NCI-H82 treated with DMSO at 0.1 percent for 48 hours (cell line): ENCODE results near the gene MOXD1.

Source experiments
- DNase-seq: peaks from one replicate; lab custom pipeline; 2025; ENCODE audit not compliant: unreplicated experiment; lab: John Stamatoyannopoulos, UW

Gene MOXD1

DNA sequence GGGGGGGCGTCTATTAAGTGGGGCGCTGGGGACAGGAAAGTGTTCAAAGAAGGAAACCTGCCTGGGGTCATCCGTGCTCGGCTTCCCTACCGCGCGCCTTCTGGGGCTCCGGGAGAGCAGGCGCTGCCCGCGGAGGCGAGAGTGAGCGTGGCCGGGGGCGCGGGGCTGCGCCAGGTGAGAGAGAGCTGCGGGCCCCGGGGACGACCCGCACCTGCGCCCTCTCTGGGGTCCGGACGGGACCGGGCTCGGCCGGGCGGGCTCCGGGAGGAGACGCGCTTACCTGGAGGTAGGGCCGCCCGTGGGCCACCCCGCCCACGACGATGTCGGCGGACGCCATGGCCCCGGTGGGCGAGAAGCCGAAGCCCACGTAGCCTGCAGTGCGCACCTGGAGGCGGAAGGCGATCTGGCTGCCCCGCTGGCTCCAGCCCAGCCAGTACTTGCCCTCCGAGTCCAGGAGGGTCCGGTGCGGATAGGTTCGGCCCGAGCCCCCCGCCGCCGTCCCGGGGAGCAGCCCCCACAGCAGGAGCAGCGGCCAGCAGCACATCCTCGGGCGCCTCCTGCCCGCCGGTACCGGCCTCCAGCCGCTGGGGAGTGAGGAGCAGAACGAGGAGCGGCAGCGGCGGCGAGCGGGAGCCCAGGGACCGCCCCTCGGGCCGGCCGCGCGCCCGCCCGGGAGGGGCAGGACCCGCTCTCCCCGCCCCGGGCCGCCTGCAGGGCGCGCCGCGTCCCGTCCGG lies at the start of gene MOXD1:
Gene MOXD1, minus strand, starts transcription at position 593 of the 735 bp plus-strand sequence. Its CDS starts 49 bp downstream, at position 544.
- no peak for DNase-seq

GRCh38 chr6:132446855-132447241 lies 45.6 kb upstream of the MOXD1 start:
- DNase-seq, result no peak

DNA sequence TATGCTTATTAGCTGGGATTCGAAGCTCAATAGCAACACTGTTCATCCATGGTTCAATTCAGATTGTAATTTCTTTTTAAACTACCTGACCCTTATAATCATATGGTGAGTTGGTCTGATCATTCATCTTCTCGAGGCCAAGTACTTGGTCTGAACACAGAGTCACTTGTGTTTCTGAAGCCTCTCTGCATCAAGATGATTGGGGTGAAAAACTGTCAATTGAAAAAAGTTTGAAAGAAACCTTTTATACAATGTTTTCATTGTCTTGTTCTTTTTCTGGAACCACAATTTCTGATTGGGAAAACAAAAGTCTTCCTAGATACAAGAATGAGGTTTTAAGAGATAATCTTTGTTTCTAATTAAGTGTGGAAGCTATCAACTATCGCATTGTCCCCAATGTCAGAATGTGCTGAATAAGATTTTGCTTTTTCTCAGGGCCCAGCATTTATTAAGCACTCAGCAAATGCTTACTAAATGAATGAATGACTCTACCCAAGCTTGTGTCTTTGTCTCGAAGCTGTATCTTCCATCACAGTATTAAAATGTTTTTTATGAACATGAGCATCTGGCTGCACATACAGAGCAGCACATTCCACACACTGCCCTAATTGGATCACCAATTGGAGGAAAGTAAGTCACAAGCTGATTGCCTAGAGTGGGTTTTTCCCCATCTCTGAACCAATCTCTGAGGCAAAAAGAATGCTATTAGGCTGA lies 45.0 kb upstream of the MOXD1 start:
- DNase-seq, result peak; percentile 21

- no peak for DNase-seq
Measured at GRCh38 chr6:132445201-132445951, 44.1 kb upstream of the MOXD1 start.

DNA sequence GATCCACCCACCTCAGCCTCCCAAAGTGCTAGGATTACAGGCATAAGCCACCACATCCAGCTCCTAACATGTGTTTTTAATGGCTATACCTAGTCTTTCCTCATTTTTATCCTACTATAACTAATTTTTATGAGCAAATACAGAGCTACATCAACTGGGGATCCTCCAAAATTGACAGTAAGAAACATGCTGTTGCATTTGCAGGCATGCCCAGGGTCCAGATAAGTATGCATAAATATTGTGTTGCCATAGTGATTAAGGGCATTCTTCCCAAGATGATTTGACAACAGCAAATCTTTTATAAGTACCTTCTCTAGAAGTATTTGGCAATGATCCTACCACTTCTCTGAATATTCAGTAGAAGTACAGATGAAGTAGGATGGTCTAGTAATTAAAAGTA lies 41.9 kb upstream of the MOXD1 start:
- no peak for DNase-seq

DNA sequence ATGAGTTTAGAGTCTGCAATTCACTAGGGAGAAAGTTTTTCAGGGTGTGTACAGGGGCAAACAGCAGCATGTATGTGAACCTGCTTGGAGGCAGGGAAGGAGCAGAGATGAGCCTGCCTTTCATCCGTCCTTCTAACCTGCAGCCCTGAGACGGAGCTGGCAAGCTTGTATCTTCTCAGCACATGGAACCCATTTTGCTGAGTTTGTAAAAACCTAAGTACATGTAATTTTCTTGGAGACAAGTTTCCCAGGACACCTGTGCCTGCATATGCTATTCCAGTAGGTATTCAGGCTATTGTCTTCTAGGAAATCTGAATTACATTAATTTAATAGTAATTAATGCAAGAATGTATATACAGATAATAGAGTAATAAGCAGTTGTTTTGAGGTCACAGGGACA lies 28.8 kb upstream of the MOXD1 start:
- no peak for DNase-seq

GRCh38 chr6:132425176-132425575 lies 23.9 kb upstream of the MOXD1 start:
- DNase-seq, result no peak

DNA sequence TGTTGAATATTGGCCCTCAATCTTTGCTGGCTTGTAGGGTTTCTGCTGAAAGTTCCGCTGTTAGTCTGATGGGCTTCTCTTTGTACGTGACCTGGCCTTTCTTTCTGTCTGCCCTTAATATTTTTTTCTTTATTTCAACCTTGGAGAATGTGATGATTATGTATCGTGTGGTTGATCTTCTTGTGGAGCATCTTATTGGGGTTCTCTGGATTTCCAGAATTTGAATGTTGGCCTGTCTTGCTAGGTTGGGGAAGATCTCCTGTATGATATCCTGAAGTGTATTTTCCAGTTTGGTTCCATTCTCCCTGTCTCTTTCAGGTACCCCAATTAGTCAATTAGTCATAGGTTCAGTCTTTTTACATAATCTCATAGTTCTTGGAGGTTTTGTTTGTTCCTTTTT lies 22.6 kb upstream of the MOXD1 start:
- no peak for DNase-seq

- no peak for DNase-seq
Measured at GRCh38 chr6:132418235-132418965, 17.1 kb upstream of the MOXD1 start.

GRCh38 chr6:132414761-132415160 lies 13.5 kb upstream of the MOXD1 start:
- no peak for DNase-seq

DNA sequence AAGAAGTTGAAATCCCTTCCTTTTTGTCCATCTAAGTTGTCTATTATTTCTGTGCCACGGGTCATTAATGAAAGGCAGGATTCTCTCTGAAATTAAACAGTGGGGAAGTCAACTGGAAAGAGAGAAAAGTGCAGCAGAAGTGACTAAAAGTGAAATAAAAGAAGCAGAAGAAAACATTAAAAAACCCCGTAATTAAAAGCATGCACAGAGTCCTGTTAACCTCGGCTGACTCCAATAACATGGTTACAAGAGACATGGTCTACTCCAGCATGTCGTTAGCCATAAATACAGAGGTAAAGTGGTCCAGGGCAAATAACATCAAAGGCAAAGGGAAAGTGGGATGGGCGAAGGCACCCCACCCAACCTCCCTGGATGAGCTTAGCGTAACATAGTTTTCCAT lies 13.0 kb upstream of the MOXD1 start:
- DNase-seq, result no peak

DNA sequence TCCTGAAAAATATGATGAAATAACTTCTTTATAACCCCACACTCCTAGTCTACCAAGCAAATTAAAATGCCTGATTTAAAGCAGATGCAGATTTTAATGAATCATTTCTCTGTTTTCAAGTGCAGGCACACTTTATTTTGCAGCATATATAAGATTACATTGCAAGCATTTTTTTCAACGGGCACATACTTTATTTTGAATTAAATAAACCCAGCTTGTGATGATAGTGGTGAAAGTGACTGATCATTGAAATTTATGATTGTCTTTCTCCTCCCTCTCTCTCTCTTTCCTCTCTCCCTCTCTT lies 12.2 kb upstream of the MOXD1 start:
- no peak for DNase-seq

DNA sequence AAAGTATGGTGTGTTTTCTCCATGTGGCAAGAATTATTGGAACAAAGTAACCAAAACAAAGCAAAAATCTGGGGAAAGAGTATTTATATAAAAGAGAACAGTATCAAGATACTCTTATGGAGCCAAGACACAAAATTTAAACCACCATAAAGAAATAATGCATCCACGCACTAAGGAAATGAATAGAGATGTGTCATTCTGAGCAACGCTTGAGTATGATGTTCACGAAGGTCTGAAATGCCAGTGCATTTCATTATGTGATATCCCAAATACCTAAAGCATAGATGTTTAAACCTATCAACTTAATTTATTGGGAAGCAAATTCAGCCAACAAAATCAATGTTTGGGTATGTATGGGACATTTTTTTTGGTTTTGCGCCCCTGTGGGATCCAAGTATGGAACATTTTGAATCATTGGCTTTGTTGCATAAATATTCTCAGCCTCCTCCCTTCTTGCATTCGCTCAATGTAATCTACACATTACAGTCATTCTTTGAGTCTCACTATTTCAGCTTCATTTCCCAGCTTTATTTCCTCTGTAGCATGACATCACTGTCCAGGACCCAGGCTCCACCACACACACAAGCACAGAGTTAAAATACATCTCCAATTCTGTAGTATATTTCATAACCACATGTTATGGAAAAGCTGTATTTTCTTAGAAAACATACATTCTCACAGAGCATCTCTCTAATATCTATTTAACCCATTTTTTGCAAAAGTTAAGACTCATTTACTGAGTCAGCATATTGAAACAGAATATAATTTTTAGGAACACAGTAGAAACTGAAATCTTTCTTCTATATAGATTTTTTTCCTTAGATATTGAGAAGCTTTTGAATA lies 11.6 kb upstream of the MOXD1 start:
- no peak for DNase-seq

DNA sequence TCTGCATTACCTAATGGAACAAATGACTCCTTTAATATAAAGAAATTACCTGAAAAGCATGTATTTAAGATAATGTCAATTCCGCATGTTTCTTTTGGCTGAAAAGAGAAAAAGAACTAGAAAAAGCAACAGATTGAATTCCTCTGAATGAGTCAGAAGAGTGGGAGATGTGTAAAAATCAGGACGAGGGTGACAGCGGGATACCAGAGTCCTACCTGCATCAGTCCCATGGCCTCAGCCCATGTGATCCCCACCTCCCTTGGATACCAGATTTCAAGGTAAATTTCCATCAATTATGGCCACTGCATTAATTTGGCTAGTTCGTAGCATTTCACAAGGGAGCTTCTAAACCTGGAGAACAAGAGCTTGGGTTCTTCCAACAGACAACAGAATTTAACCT lies 10.0 kb upstream of the MOXD1 start:
- no peak for DNase-seq

DNA sequence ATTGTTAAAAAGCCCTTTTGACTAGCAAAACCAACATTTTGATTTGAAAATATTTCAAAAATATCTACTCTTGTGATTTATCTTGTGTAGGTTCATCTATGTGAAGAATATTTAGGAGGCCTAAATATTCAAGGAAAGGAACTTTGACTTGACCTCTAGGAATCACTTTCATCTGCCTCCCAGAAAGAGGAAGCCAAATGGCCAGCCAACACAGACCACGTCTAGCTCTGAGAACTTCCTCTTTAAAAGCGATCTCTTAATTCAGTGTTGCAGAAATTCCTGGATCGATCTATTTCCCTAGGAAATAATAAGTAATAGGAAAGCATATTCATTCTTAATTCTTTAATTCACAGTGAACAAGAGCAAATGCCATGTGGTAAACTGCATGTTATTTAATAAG lies 9.6 kb upstream of the MOXD1 start:
- DNase-seq, result no peak

DNA sequence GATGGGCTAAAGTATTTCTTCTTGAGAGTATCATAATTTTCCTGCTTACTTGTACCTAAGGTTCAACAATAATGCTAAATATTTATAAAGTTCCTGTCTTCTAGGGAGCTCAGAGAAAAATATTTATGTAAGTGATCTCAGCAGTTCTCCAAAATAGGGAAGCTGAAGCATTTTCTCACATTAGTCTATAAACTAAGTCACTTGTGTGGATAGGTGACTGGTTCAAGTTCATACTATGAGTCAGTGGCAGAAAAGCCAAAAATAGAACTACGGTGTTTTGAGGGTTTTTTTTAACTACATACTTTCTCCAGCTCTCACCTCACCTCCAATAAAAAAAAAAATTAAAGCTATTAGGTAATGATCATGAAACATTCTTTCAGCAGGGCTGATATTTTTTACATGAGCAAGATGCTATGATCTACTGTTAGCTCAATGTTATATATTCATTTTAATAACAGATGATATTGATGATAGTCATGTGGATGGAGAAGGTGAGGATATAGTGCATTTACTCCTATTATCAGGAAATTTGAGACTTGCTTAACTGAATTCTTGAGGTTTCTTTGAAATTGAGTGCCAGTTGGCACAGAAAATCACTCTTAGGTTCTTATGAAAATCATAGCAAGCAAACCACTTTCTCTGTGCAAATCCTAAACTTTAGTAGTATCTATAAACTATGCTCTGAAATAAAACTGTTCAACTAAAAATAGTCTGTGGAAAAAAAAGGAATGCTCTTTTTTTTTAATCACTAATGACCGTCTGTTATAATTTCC lies 4.1 kb upstream of the MOXD1 start:
- no peak for DNase-seq

DNA sequence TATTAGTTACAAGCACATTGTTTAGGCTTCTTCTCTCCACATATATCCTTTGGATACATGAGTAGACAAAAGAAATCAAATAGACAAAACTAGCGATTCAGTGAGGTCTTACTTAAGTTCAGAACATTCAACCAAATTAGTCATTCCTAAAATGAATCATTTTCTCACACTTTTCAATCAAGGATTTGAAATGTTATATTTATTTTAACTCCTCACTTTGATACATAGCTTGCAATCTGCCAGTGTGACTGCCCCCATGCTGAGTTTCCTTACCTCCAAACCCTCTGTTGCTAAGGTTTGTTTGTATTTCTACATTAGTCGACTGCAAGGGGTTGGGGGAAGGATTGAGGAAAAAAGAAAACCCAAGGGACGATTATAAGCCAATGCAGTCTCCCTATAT lies 3.5 kb upstream of the MOXD1 start:
- DNase-seq, result no peak

GRCh38 chr6:132404330-132404729 lies 3.1 kb upstream of the MOXD1 start:
- DNase-seq, result no peak

DNA sequence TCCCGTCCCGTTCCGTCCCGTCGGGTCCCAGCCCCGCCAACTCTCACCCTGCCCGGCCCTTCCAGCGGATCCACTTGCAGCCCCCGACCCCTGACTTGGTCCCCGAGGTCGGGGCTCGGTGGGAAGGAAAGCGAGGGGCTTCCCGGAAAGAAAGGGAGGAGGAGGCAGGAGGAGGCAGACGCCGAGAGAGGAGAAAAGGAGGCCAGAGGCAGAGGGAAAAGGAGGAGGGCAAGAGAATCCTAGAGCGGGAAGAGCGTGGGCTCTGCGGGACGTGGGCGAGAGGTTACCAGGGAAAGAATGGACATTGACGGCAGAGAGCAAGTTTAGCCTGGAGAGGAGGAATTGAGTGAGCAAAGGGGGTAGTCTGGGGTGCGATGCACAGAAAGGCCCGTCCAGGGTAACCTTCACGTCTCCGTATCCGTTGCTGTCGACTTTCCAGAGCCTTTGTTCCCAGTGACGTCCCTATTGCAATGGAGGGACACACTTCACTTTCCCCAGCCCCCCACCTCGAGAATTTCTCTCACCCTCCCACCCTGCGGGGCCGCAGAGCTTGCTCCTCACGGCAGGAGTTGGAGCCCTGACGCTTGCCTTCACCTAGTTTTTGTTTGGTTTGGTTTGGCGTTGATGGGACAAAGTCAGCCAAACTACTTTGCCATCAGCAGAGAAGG lies 477 bp upstream of the MOXD1 start:
- no peak for DNase-seq

GRCh38 chr6:132400555-132400882 lies 756 bp downstream of the MOXD1 start:
- no peak for DNase-seq
